Dendritic cell treated with granulocyte-macrophage colony-stimulating factor and Interleukin-4, amounts not matched to agents 40 ng/mL and 50 ng/mL, for 4 days (primary cell): ENCODE results near the gene ADAMTS8.

Experiments used
- H3K27ac Mint-ChIP-seq: one replicate; pipeline ENCODE4 v1.8.0; 2022; ENCODE audit warnings: mild to moderate bottlenecking, mixed read lengths
- H3K27me3 Mint-ChIP-seq: one replicate; pipeline ENCODE4 v1.8.0; 2022; ENCODE audit warnings: mild to moderate bottlenecking, mixed read lengths
- H3K36me3 Mint-ChIP-seq: one replicate; pipeline ENCODE4 v1.8.0; 2022; ENCODE audit warnings: low read depth, mixed read lengths
- H3K4me1 Mint-ChIP-seq: one replicate; pipeline ENCODE4 v1.8.0; 2022; ENCODE audit warnings: low read depth, mixed read lengths
- H3K4me3 Mint-ChIP-seq: one replicate; pipeline ENCODE4 v1.8.0; 2022; ENCODE audit warnings: mild to moderate bottlenecking, moderate library complexity, mixed read lengths
- H3K9me3 Mint-ChIP-seq: one replicate; pipeline ENCODE4 v1.8.0; 2022; ENCODE audit warnings: mixed read lengths
- intact Hi-C: fragments of 100-400 bp; cut with micrococcal nuclease; formaldehyde crosslinking; loops from one replicate; pipeline ENCODE4 v1.15.0; 2022

Gene ADAMTS8

GRCh38 chr11:130469181-130469580 lies 40.8 kb upstream of the ADAMTS8 start:
- H3K27ac Mint-ChIP-seq, result no peak overlapping the region
- H3K9me3 Mint-ChIP-seq, result no peaks in the 10 kb centered on the region
- no peak overlapping the region for H3K4me3 Mint-ChIP-seq
- no peaks in the 10 kb centered on the region for H3K27me3 Mint-ChIP-seq
- H3K4me1 Mint-ChIP-seq, result no peaks in the 10 kb centered on the region
- intact Hi-C loops, result no loop called here
- no peaks in the 10 kb centered on the region for H3K36me3 Mint-ChIP-seq

- H3K27me3 Mint-ChIP-seq, result no peaks in the 10 kb centered on the region
These were observed 38.9 kb upstream of the ADAMTS8 start for GRCh38 chr11:130467116-130467900.

GRCh38 chr11:130465263-130465662 lies 36.9 kb upstream of the ADAMTS8 start:
- Mint-ChIP-seq H3K4me3 (no peak overlapping the region), H3K36me3 (no peaks in the 10 kb centered on the region), H3K4me1 (no peaks in the 10 kb centered on the region), H3K9me3 (no peaks in the 10 kb centered on the region), H3K27me3 (no peaks in the 10 kb centered on the region), H3K27ac (no peak overlapping the region)
- intact Hi-C loops, result no loop called here

More at GRCh38 chr11:130467116-130467900, 38.9 kb upstream of the ADAMTS8 start:
- intact Hi-C loops, result no loop called here
- H3K27ac Mint-ChIP-seq, result no peak overlapping the region
- no peaks in the 10 kb centered on the region for H3K9me3 Mint-ChIP-seq
- H3K4me1 Mint-ChIP-seq, result no peaks in the 10 kb centered on the region
- H3K4me3 Mint-ChIP-seq, result no peak overlapping the region
- no peaks in the 10 kb centered on the region for H3K36me3 Mint-ChIP-seq

- no peaks in the 10 kb centered on the region for H3K36me3 Mint-ChIP-seq
- intact Hi-C loops, result no loop called here
- no peak overlapping the region for H3K27ac Mint-ChIP-seq
- no peaks in the 10 kb centered on the region for H3K4me1 Mint-ChIP-seq
- no peaks in the 10 kb centered on the region for H3K27me3 Mint-ChIP-seq
- H3K9me3 Mint-ChIP-seq, result no peaks in the 10 kb centered on the region
- H3K4me3 Mint-ChIP-seq, result no peak overlapping the region
These were observed 35.9 kb upstream of the ADAMTS8 start for GRCh38 chr11:130464291-130464812.

GRCh38 chr11:130462931-130463330 lies 34.5 kb upstream of the ADAMTS8 start:
- Mint-ChIP-seq H3K36me3 (no peaks in the 10 kb centered on the region), H3K4me3 (no peak overlapping the region), H3K9me3 (no peaks in the 10 kb centered on the region), H3K27me3 (no peaks in the 10 kb centered on the region), H3K27ac (no peak overlapping the region), H3K4me1 (no peaks in the 10 kb centered on the region)
- intact Hi-C loops, result no loop called here

GRCh38 chr11:130462101-130462885 lies 33.9 kb upstream of the ADAMTS8 start:
- Mint-ChIP-seq H3K36me3 (no peaks in the 10 kb centered on the region), H3K27ac (no peak overlapping the region), H3K4me3 (no peak overlapping the region), H3K4me1 (no peaks in the 10 kb centered on the region), H3K9me3 (no peaks in the 10 kb centered on the region), H3K27me3 (no peaks in the 10 kb centered on the region)
- intact Hi-C loops, result no loop called here

- H3K27me3 Mint-ChIP-seq, result peaks cover under 1% of the 10 kb centered on the region
- no peak overlapping the region for H3K27ac Mint-ChIP-seq
- no peaks in the 10 kb centered on the region for H3K9me3 Mint-ChIP-seq
- intact Hi-C loops, result no loop called here
- no peaks in the 10 kb centered on the region for H3K36me3 Mint-ChIP-seq
- H3K4me3 Mint-ChIP-seq, result no peak overlapping the region
- no peaks in the 10 kb centered on the region for H3K4me1 Mint-ChIP-seq
These were observed 31.1 kb upstream of the ADAMTS8 start for GRCh38 chr11:130459521-130459920.

- H3K9me3 Mint-ChIP-seq, result no peaks in the 10 kb centered on the region
- peaks cover 8% of the 10 kb centered on the region for H3K27me3 Mint-ChIP-seq
- no peaks in the 10 kb centered on the region for H3K36me3 Mint-ChIP-seq
- no peaks in the 10 kb centered on the region for H3K4me1 Mint-ChIP-seq
- H3K27ac Mint-ChIP-seq, result no peak overlapping the region
- intact Hi-C loops, result no loop called here
- no peak overlapping the region for H3K4me3 Mint-ChIP-seq
These were observed 30.0 kb upstream of the ADAMTS8 start for GRCh38 chr11:130458410-130458729.

- no peaks in the 10 kb centered on the region for H3K36me3 Mint-ChIP-seq
- H3K27me3 Mint-ChIP-seq, result peaks cover 14% of the 10 kb centered on the region
- intact Hi-C loops, result no loop called here
- no peak overlapping the region for H3K4me3 Mint-ChIP-seq
- no peak overlapping the region for H3K27ac Mint-ChIP-seq
- H3K4me1 Mint-ChIP-seq, result no peaks in the 10 kb centered on the region
- no peaks in the 10 kb centered on the region for H3K9me3 Mint-ChIP-seq
These were observed 29.4 kb upstream of the ADAMTS8 start for GRCh38 chr11:130457623-130458409.

GRCh38 chr11:130456286-130456685 lies 27.9 kb upstream of the ADAMTS8 start:
- H3K9me3 Mint-ChIP-seq, result no peaks in the 10 kb centered on the region
- peaks cover 17% of the 10 kb centered on the region for H3K27me3 Mint-ChIP-seq
- intact Hi-C loops, result no loop called here
- H3K27ac Mint-ChIP-seq, result no peak overlapping the region
- no peaks in the 10 kb centered on the region for H3K4me1 Mint-ChIP-seq
- H3K36me3 Mint-ChIP-seq, result no peaks in the 10 kb centered on the region
- H3K4me3 Mint-ChIP-seq, result no peak overlapping the region

- Mint-ChIP-seq H3K27me3 (peaks cover 23% of the 10 kb centered on the region), H3K9me3 (no peaks in the 10 kb centered on the region), H3K36me3 (no peaks in the 10 kb centered on the region)
These were observed 27.2 kb upstream of the ADAMTS8 start for GRCh38 chr11:130455483-130456127.

GRCh38 chr11:130454491-130455252 lies 26.3 kb upstream of the ADAMTS8 start:
- Mint-ChIP-seq H3K27ac (no peak overlapping the region), H3K9me3 (no peaks in the 10 kb centered on the region), H3K4me1 (peaks cover 5% of the 10 kb centered on the region), H3K4me3 (no peak overlapping the region), H3K36me3 (no peaks in the 10 kb centered on the region), H3K27me3 (peaks cover 33% of the 10 kb centered on the region)
- intact Hi-C loops, result no loop called here

More at GRCh38 chr11:130455483-130456127, 27.2 kb upstream of the ADAMTS8 start:
- intact Hi-C loops, result no loop called here
- H3K4me3 Mint-ChIP-seq, result no peak overlapping the region
- H3K27ac Mint-ChIP-seq, result no peak overlapping the region
- no peaks in the 10 kb centered on the region for H3K4me1 Mint-ChIP-seq

GRCh38 chr11:130452940-130453339 lies 24.5 kb upstream of the ADAMTS8 start:
- H3K27ac Mint-ChIP-seq, result no peak overlapping the region
- H3K36me3 Mint-ChIP-seq, result no peaks in the 10 kb centered on the region
- intact Hi-C loops, result no loop called here
- H3K4me1 Mint-ChIP-seq, result peaks cover 9% of the 10 kb centered on the region
- peaks cover 50% of the 10 kb centered on the region for H3K27me3 Mint-ChIP-seq
- no peaks in the 10 kb centered on the region for H3K9me3 Mint-ChIP-seq
- no peak overlapping the region for H3K4me3 Mint-ChIP-seq
